Measurements from ENCODE around the gene IL1RN. TPM values are rescaled to one million over a fixed set of nuclear protein-coding genes. Genes with fewer than 3 reads are reported as not detected.

Gene IL1RN
- total RNA-seq, 1 donor from 2014 or later, result not detected

DNA sequence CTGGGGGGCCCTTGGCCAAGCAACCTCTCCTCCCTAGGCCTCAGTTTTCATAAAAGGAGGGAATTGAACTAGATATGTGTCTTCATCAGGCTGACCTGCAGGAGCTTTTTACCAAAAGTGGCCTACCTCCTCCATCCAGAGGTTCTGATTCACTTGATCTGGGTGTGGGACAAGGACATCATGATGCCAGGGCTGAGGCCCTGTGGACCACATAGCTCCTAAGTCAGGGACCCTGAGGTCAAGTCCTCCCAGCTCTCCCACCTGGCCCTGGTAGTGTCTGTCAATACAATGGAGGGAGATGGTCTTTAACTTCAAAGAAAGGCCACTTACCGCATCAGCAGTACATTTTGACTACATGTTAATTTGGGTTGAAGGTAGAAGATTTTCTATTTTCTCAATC is 10.4 kb downstream of the IL1RN start:
- Mint-ChIP-seq H3K36me3 (ENCODE audit: unreplicated experiment) (no peaks in the 10 kb centered on the region), H3K4me3 (ENCODE audit: unreplicated experiment) (no peak overlapping the region), H3K4me1 (ENCODE audit: low read depth, unreplicated experiment) (no peaks in the 10 kb centered on the region), H3K27me3 (ENCODE audit: unreplicated experiment) (peaks cover 3% of the 10 kb centered on the region), H3K9me3 (ENCODE audit: unreplicated experiment) (no peaks in the 10 kb centered on the region), H3K27ac (ENCODE audit: unreplicated experiment) (no peak overlapping the region)
- TF ChIP-seq, protein P1, sequence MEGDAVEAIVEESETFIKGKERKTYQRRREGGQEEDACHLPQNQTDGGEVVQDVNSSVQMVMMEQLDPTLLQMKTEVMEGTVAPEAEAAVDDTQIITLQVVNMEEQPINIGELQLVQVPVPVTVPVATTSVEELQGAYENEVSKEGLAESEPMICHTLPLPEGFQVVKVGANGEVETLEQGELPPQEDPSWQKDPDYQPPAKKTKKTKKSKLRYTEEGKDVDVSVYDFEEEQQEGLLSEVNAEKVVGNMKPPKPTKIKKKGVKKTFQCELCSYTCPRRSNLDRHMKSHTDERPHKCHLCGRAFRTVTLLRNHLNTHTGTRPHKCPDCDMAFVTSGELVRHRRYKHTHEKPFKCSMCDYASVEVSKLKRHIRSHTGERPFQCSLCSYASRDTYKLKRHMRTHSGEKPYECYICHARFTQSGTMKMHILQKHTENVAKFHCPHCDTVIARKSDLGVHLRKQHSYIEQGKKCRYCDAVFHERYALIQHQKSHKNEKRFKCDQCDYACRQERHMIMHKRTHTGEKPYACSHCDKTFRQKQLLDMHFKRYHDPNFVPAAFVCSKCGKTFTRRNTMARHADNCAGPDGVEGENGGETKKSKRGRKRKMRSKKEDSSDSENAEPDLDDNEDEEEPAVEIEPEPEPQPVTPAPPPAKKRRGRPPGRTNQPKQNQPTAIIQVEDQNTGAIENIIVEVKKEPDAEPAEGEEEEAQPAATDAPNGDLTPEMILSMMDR (IDR thresholded peaks at IDR 0.05; ENCODE audit: partially characterized antibody, unreplicated experiment), result no peak
- DNase-seq, result no peak

GRCh38 chr2:113138428-113139322 is 11.3 kb downstream of the IL1RN start:
- TF ChIP-seq, protein P1 (IDR thresholded peaks at IDR 0.05; ENCODE audit: partially characterized antibody, unreplicated experiment), result peak; percentile 88
- Mint-ChIP-seq H3K36me3 (ENCODE audit: unreplicated experiment) (no peaks in the 10 kb centered on the region), H3K27ac (ENCODE audit: unreplicated experiment) (no peak overlapping the region), H3K4me3 (ENCODE audit: unreplicated experiment) (no peak overlapping the region), H3K4me1 (ENCODE audit: low read depth, unreplicated experiment) (no peaks in the 10 kb centered on the region), H3K27me3 (ENCODE audit: unreplicated experiment) (peaks cover 2% of the 10 kb centered on the region), H3K9me3 (ENCODE audit: unreplicated experiment) (no peaks in the 10 kb centered on the region)
- DNase-seq, result no peak

- DNase-seq, result no peak
- no peak overlapping the region for H3K27ac Mint-ChIP-seq (ENCODE audit: unreplicated experiment)
- TF ChIP-seq, protein P1 (IDR thresholded peaks at IDR 0.05; ENCODE audit: partially characterized antibody, unreplicated experiment), result no peak
- no peaks in the 10 kb centered on the region for H3K9me3 Mint-ChIP-seq (ENCODE audit: unreplicated experiment)
- H3K27me3 Mint-ChIP-seq (ENCODE audit: unreplicated experiment), result peaks cover 4% of the 10 kb centered on the region
- no peaks in the 10 kb centered on the region for H3K4me1 Mint-ChIP-seq (ENCODE audit: low read depth, unreplicated experiment)
- no peaks in the 10 kb centered on the region for H3K36me3 Mint-ChIP-seq (ENCODE audit: unreplicated experiment)
- no peak overlapping the region for H3K4me3 Mint-ChIP-seq (ENCODE audit: unreplicated experiment)
These were observed 14.1 kb downstream of the IL1RN start for GRCh38 chr2:113141451-113141850.

DNA sequence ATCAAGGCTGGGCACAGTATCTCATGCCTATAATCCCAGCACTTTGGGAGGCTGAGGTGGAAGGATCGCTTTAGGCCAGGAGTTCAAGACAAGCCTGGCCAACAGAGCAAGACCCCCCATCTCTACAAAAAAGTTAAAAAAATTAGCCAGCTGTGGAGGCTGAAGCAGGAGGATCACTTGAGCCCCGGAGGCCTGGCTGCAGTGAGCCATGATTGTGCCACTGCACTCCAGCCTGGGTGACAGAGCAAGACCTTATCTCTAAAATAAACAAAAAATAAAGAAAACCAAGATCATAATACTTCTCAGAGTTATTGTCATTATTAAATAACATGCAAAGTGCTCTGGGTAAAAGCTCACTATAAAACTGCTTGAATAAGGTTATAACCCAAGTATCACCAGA is 14.9 kb downstream of the IL1RN start:
- no peak overlapping the region for H3K4me3 Mint-ChIP-seq (ENCODE audit: unreplicated experiment)
- H3K27ac Mint-ChIP-seq (ENCODE audit: unreplicated experiment), result no peak overlapping the region
- no peak for DNase-seq
- TF ChIP-seq, protein P1 (IDR thresholded peaks at IDR 0.05; ENCODE audit: partially characterized antibody, unreplicated experiment), result no peak
- no peaks in the 10 kb centered on the region for H3K4me1 Mint-ChIP-seq (ENCODE audit: low read depth, unreplicated experiment)
- no peaks in the 10 kb centered on the region for H3K9me3 Mint-ChIP-seq (ENCODE audit: unreplicated experiment)
- peaks cover 4% of the 10 kb centered on the region for H3K27me3 Mint-ChIP-seq (ENCODE audit: unreplicated experiment)
- H3K36me3 Mint-ChIP-seq (ENCODE audit: unreplicated experiment), result no peaks in the 10 kb centered on the region

GRCh38 chr2:113144259-113144658 is 16.9 kb downstream of the IL1RN start:
- peaks cover 3% of the 10 kb centered on the region for H3K9me3 Mint-ChIP-seq (ENCODE audit: unreplicated experiment)
- no peaks in the 10 kb centered on the region for H3K36me3 Mint-ChIP-seq (ENCODE audit: unreplicated experiment)
- no peak overlapping the region for H3K4me3 Mint-ChIP-seq (ENCODE audit: unreplicated experiment)
- DNase-seq, result no peak
- no peaks in the 10 kb centered on the region for H3K4me1 Mint-ChIP-seq (ENCODE audit: low read depth, unreplicated experiment)
- peaks cover 2% of the 10 kb centered on the region for H3K27me3 Mint-ChIP-seq (ENCODE audit: unreplicated experiment)
- H3K27ac Mint-ChIP-seq (ENCODE audit: unreplicated experiment), result no peak overlapping the region
- TF ChIP-seq, protein P1 (IDR thresholded peaks at IDR 0.05; ENCODE audit: partially characterized antibody, unreplicated experiment), result no peak

Data from glutamatergic neuron (in vitro differentiated cells).